Stimulated activated CD8-positive, alpha-beta memory T cell treated with anti-CD3 and anti-CD28 coated beads, Interleukin-7, amount 100 ng/mL, for 24 hours (primary cell): ENCODE measurements around the gene RPRD2.

Source experiments
- DNase-seq: peaks from one replicate; pipeline ENCODE4 v3.0.0-alpha.2; 2020; ENCODE audit warnings: low read depth

The RPRD2 gene

GRCh38 chr1:150514913-150515327 is 151.0 kb downstream of the RPRD2 start:
- no peak for DNase-seq

DNA sequence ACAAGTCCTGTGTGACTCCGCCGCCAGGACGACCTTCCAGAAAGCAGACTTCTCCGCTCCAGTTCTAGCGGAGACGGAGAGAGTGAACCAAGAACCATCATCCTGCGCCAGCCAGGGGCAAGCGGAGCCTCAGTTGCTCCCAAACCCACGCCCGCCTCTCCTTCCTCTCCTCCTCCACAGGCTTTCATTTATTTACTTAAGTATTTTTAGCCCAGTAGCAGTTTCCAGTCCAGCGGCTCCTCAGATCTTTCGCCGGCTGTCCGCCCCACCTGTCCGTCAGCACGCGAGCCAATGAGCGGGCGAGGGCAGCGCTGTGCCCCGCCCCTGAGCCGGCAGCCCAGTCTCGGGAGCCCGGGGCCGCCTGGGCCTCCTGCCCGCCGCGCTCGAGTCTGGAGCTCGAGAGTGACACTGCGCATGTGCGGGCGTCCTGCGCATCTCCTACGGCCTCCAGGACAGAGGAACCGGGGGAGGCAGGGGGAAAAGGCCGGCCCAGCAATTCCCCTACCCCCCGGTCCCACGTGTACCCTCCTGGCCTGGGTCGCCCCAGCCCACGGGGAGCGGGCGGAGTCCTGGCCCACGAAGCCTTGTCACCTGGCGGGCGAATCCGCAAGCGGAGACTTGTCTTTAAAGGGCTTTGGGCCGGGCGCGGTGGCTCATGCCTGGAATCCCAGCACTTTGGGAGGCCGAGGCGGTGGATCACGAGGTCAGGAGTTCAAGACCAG is 151.5 kb downstream of the RPRD2 start, which contains the start of gene FALEC:
TSS of gene FALEC (plus strand) at position 425 of the 722 bp plus-strand sequence.
- DNase-seq: peak; percentile 75

DNA sequence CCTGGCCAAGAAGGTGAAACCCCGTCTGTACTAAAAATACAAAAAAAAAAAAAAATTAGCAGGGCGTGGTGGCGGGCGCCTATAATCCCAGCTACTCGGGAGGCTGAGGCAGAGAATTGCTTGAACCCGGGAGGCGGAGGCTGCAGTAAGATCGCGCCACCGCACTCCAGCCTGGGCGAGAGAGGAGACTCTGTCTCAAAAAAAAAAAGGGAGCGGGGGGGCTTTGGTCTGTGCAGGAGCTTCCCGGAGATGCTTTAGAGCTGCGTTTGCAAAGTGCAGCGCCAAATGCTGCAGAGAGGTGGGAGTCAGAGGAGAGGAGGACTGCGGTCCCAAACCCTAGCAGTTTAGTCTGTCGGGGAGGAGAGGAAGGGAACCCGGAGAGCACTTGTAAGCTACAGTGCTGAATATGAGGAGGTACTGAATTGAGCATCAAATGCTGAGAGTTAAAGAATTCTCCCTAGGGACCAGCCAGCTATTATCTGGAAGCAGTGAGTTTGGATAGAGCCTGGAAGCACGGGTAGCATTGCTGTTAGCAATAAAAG is 152.2 kb downstream of the RPRD2 start:
- DNase-seq: no peak

GRCh38 chr1:150516616-150517015 is 152.7 kb downstream of the RPRD2 start:
- no peak for DNase-seq

- DNase-seq: no peak
Measured at GRCh38 chr1:150521196-150521968, 157.4 kb downstream of the RPRD2 start.

DNA sequence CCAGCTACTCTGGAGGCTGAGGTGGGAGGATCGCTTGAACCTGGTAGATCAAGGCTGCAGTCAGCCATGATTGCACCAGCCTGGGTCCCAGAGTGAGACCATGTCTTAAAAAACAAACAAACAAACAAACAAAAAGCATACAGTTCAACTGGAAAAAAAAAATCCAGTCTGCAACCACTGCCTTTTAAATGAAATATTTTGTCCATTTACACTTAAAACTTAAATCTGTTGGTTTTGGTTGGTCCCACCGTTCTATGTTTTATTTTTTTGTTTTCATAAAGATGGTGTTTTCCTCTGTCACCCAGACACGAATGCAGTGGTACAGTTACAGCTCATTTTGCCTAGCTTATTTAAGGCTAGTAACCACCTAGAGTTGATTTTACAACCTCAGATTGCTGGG is 161.4 kb downstream of the RPRD2 start:
- no peak for DNase-seq
